Nephron (organoid): ENCODE data around the gene TNS1.

Experiments
- H3K27ac Mint-ChIP-seq, 3 experiments: 2 replicates each; pipeline ENCODE4 v1.8.0; 2020; ENCODE audit warnings: mixed read lengths in 3 of 3, mild to moderate bottlenecking in 2 of 3, moderate library complexity in 1 of 3
- H3K27me3 Mint-ChIP-seq: 2 replicates; pipeline ENCODE4 v1.8.0; 2021; ENCODE audit warnings: low read depth, mild to moderate bottlenecking, moderate library complexity, mixed read lengths
- H3K36me3 Mint-ChIP-seq: 2 replicates; pipeline ENCODE4 v1.8.0; 2020; ENCODE audit warnings: low read depth, mixed read lengths
- H3K4me1 Mint-ChIP-seq: 2 replicates; pipeline ENCODE4 v1.8.0; 2020; ENCODE audit warnings: mixed read lengths
- H3K4me3 Mint-ChIP-seq, 3 experiments: 2 replicates each; pipeline ENCODE4 v1.8.0; 2020; ENCODE audit warnings: mild to moderate bottlenecking in 3 of 3, mixed read lengths in 3 of 3, moderate library complexity in 2 of 3
- H3K9me3 Mint-ChIP-seq: 2 replicates; pipeline ENCODE4 v1.8.0; 2020; ENCODE audit warnings: mixed read lengths
- TF ChIP-seq, protein P1 (sequence below), 3 experiments: fragments of 200-600 bp; sonication (generic); IDR thresholded peaks; one replicate each; pipeline ENCODE4 v1.5.0; 2021; ENCODE audit warnings: antibody characterized with exemption in 3 of 3; ENCODE audit not compliant: unreplicated experiment in 3 of 3

TNS1 gene

DNA sequence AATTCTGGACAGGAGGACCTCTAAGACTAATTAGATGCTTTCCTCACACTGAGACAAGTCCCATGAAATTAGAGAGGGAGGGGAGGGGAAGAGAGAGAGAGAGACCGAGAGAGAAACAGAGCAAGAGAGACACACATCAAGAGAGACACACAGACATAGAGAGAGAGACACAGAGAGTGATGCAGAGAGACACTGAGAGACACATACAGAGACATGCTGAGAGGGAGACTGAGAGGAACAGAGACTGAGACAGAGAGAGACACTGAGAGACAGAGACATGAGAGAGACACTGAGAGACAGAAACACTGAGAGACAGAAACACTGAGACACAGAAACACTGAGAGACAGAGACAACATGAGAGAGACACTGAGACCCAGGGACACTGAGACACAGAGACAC, 250.8 kb downstream of the TNS1 start:
- Mint-ChIP-seq H3K27me3 (peaks cover 4% of the 10 kb centered on the region), H3K9me3 (no peaks in the 10 kb centered on the region), H3K36me3 (no peaks in the 10 kb centered on the region), H3K4me1 (peaks cover 55% of the 10 kb centered on the region), H3K4me3 (no peak overlapping the region), H3K27ac (peak overlapping the region in 2 of 3 experiments; percentile 10 to 29)
- TF ChIP-seq, protein P1, sequence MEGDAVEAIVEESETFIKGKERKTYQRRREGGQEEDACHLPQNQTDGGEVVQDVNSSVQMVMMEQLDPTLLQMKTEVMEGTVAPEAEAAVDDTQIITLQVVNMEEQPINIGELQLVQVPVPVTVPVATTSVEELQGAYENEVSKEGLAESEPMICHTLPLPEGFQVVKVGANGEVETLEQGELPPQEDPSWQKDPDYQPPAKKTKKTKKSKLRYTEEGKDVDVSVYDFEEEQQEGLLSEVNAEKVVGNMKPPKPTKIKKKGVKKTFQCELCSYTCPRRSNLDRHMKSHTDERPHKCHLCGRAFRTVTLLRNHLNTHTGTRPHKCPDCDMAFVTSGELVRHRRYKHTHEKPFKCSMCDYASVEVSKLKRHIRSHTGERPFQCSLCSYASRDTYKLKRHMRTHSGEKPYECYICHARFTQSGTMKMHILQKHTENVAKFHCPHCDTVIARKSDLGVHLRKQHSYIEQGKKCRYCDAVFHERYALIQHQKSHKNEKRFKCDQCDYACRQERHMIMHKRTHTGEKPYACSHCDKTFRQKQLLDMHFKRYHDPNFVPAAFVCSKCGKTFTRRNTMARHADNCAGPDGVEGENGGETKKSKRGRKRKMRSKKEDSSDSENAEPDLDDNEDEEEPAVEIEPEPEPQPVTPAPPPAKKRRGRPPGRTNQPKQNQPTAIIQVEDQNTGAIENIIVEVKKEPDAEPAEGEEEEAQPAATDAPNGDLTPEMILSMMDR (IDR thresholded peaks at IDR 0.05; ENCODE audit: unreplicated experiment in 3 of 3): no peak

DNA sequence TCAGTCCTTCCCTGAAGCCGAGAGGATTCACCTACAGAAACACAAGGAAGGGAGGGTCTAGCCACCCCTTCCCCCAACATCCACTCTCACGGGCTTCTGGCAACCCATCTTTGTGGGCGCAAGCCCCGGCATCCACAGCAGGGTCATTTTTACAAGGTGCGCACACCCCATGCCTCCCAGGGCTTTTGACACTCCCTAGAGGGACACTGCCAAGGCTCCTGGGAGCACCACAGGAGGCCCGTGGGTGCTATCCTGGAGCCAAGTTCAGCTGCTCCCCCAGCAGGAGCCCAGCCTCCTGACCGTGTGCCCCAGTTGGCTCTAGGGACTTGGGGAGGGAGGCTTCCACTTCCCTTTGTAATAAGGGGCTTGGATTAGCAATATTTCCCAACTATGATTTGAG, 251.6 kb downstream of the TNS1 start:
- Mint-ChIP-seq H3K4me3 (no peak overlapping the region), H3K27me3 (peaks cover 4% of the 10 kb centered on the region), H3K27ac (no peak overlapping the region), H3K36me3 (peaks cover 4% of the 10 kb centered on the region), H3K9me3 (no peaks in the 10 kb centered on the region), H3K4me1 (peaks cover 49% of the 10 kb centered on the region)
- TF ChIP-seq, protein P1 (IDR thresholded peaks at IDR 0.05; ENCODE audit: unreplicated experiment in 3 of 3): no peak
